ENCODE measurements around the gene TMOD1. TPM values are rescaled to one million over a fixed set of nuclear protein-coding genes. Genes with fewer than 3 reads are reported as not detected.

TMOD1 gene
- total and polyA plus RNA-seq, 4 donors: 9.2 to 20.0 (median 14.1) TPM

DNA sequence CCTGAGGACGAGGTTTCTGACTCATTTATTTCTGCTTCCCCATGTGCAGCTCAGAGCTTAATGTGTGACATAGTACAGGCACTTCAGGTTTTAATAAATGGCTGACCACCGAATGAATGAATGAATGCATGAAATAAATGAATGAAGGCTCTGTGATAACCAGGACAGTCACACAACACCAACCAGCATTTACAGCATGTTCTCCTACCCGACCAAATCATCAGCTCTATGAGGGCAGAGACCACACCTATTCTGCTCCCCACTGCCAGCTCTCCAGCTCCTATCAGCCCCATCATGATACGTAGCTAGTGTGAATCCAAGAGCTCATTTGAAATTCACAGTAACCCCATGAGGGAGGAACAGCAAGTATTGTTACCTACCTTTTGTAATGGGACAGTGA, 4.8 kb downstream of the TMOD1 start (continued):
- no peak for TF ChIP-seq REST (IDR thresholded peaks at IDR 0.05)
- TF ChIP-seq YY1 (IDR thresholded peaks at IDR 0.05): no peak
- no peak for TF ChIP-seq NR2F2 (IDR thresholded peaks at IDR 0.05)
- TF ChIP-seq HNF4A (conservative IDR thresholded peaks at IDR 0.05): no peak

DNA sequence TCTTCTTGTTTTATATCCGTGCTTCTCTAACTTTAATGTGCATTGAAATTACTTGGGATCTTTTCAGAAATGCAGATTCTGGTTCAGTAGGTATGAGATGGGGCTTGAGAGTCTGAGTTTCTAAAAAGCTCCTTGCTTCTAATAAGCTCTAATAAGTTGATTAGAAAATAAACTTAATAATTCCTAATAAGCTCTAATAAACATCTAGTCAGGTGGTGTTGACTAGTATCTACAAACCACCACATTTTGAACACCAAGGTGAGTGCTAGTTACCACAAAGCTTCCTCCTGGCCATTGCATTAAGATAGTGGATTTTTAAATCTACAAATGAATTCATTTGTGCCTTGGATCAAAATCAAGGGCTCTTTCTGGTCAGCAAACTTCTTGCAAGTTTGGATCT, 5.3 kb downstream of the TMOD1 start:
- Histone ChIP-seq H3K36me3 (ENCODE audit: control insufficient read depth in 4 of 4, insufficient read depth in 3 of 4, low read depth in 1 of 4, low read length in 3 of 4) (no peaks in the 10 kb centered on the region), H3K9me3 (ENCODE audit: control insufficient read depth in 4 of 4, low read length in 3 of 4) (no peaks in the 10 kb centered on the region), H3K4me1 (ENCODE audit: control insufficient read depth in 4 of 4, insufficient read depth in 4 of 4, low read length in 3 of 4) (peaks cover 3 to 15% (median 10%) of the 10 kb centered on the region in 4 donors), H3K27ac (ENCODE audit: low read depth in 1 of 2, low read length in 2 of 2) (no peak overlapping the region), H3K27me3 (ENCODE audit: control insufficient read depth in 4 of 4, insufficient read depth in 4 of 4, low read length in 3 of 4) (no peaks in the 10 kb centered on the region), H3K4me3 (ENCODE audit: low read depth in 1 of 3, low read length in 3 of 3) (no peak overlapping the region), H3K9ac (ENCODE audit: low read depth in 1 of 2, low read length in 2 of 2) (no peak overlapping the region)
- WGBS: 92% methylated on average over 1 of the region's 1 CpG
- TF ChIP-seq YY1 (IDR thresholded peaks at IDR 0.05): no peak
- DNase-seq (ENCODE audit: low spot score): no peak

GRCh38 chr9:97507428-97507984, 6.0 kb downstream of the TMOD1 start:
- Histone ChIP-seq H3K27ac (ENCODE audit: low read depth in 1 of 2, low read length in 2 of 2) (no peak overlapping the region), H3K36me3 (ENCODE audit: control insufficient read depth in 4 of 4, insufficient read depth in 3 of 4, low read depth in 1 of 4, low read length in 3 of 4) (no peaks in the 10 kb centered on the region), H3K27me3 (ENCODE audit: control insufficient read depth in 4 of 4, insufficient read depth in 4 of 4, low read length in 3 of 4) (no peaks in the 10 kb centered on the region), H3K9ac (ENCODE audit: low read depth in 1 of 2, low read length in 2 of 2) (no peak overlapping the region), H3K4me3 (ENCODE audit: low read depth in 1 of 3, low read length in 3 of 3) (no peak overlapping the region), H3K4me1 (ENCODE audit: control insufficient read depth in 4 of 4, insufficient read depth in 4 of 4, low read length in 3 of 4) (peaks cover 2 to 8% (median 5%) of the 10 kb centered on the region in 4 donors), H3K9me3 (ENCODE audit: control insufficient read depth in 4 of 4, low read length in 3 of 4) (no peaks in the 10 kb centered on the region)
- no peak for DNase-seq (ENCODE audit: low spot score)
- no peak for TF ChIP-seq FOXA2 (IDR thresholded peaks at IDR 0.05)
- TF ChIP-seq, protein P1, sequence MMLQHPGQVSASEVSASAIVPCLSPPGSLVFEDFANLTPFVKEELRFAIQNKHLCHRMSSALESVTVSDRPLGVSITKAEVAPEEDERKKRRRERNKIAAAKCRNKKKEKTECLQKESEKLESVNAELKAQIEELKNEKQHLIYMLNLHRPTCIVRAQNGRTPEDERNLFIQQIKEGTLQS (IDR thresholded peaks at IDR 0.05): no peak
- TF ChIP-seq REST (IDR thresholded peaks at IDR 0.05): no peak
- 97% methylated on average over 5 of the region's 5 CpGs for WGBS

DNA sequence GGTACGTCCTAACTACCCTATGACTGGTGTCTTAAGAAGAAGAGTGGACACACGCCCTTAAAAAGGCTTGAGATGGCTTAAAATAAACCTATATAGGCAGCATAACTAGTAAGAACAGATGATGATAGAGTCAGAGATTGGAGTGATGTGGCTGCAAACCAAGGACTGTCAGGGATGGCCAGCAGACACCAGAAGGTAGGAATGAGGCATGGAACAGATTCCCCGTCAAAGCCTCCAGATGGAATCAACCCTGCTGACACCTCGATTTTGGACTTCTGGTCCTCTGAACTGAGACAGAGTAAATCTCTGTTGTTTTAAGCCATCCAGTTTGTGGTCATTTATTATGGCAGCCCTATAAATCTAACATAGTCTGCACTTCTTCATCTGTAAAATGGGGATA, 7.4 kb downstream of the TMOD1 start:
- Histone ChIP-seq H3K27me3 (ENCODE audit: control insufficient read depth in 4 of 4, insufficient read depth in 4 of 4, low read length in 3 of 4) (no peaks in the 10 kb centered on the region), H3K4me1 (ENCODE audit: control insufficient read depth in 4 of 4, insufficient read depth in 4 of 4, low read length in 3 of 4) (peaks cover 0 to 5% (median 4%) of the 10 kb centered on the region in 4 donors), H3K9me3 (ENCODE audit: control insufficient read depth in 4 of 4, low read length in 3 of 4) (no peaks in the 10 kb centered on the region), H3K36me3 (ENCODE audit: control insufficient read depth in 4 of 4, insufficient read depth in 3 of 4, low read depth in 1 of 4, low read length in 3 of 4) (no peaks in the 10 kb centered on the region), H3K27ac (ENCODE audit: low read depth in 1 of 2, low read length in 2 of 2) (no peak overlapping the region), H3K4me3 (ENCODE audit: low read depth in 1 of 3, low read length in 3 of 3) (no peak overlapping the region), H3K9ac (ENCODE audit: low read depth in 1 of 2, low read length in 2 of 2) (no peak overlapping the region)
- no peak for DNase-seq (ENCODE audit: low spot score)
- TF ChIP-seq, protein P1 (IDR thresholded peaks at IDR 0.05): no peak
- TF ChIP-seq, protein P2, sequence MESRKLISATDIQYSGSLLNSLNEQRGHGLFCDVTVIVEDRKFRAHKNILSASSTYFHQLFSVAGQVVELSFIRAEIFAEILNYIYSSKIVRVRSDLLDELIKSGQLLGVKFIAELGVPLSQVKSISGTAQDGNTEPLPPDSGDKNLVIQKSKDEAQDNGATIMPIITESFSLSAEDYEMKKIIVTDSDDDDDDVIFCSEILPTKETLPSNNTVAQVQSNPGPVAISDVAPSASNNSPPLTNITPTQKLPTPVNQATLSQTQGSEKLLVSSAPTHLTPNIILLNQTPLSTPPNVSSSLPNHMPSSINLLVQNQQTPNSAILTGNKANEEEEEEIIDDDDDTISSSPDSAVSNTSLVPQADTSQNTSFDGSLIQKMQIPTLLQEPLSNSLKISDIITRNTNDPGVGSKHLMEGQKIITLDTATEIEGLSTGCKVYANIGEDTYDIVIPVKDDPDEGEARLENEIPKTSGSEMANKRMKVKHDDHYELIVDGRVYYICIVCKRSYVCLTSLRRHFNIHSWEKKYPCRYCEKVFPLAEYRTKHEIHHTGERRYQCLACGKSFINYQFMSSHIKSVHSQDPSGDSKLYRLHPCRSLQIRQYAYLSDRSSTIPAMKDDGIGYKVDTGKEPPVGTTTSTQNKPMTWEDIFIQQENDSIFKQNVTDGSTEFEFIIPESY (IDR thresholded peaks at IDR 0.05): no peak
- no peak for TF ChIP-seq HNF4G (IDR thresholded peaks at IDR 0.05)
- 68% methylated on average over 4 of the region's 4 CpGs for WGBS
